Glutamatergic neuron (in vitro differentiated cells): ENCODE data around the gene MRPL39. TPM values are rescaled to one million over a fixed set of nuclear protein-coding genes. Genes with fewer than 3 reads are reported as not detected.
A peak's percentile ranks its signal among the peaks of the same experiment; 100 is the strongest.

Experiments
- DNase-seq: peaks from one replicate; pipeline ENCODE4 v3.0.0; 2022
- H3K27ac Mint-ChIP-seq: one replicate; pipeline ENCODE4 v1.8.0; 2020; ENCODE audit warnings: mild to moderate bottlenecking, mixed read lengths, inconsistent platforms; ENCODE audit not compliant: unreplicated experiment
- H3K27me3 Mint-ChIP-seq: one replicate; pipeline ENCODE4 v1.8.0; 2020; ENCODE audit warnings: mild to moderate bottlenecking, moderate library complexity, mixed read lengths, inconsistent platforms; ENCODE audit not compliant: unreplicated experiment
- H3K36me3 Mint-ChIP-seq: one replicate; pipeline ENCODE4 v1.8.0; 2020; ENCODE audit warnings: mild to moderate bottlenecking, mixed read lengths, inconsistent platforms; ENCODE audit not compliant: unreplicated experiment
- H3K4me1 Mint-ChIP-seq: one replicate; pipeline ENCODE4 v1.8.0; 2020; ENCODE audit warnings: mild to moderate bottlenecking, low read depth, mixed read lengths, inconsistent platforms; ENCODE audit not compliant: unreplicated experiment
- H3K4me3 Mint-ChIP-seq: one replicate; pipeline ENCODE4 v1.8.0; 2020; ENCODE audit warnings: mild to moderate bottlenecking, mixed read lengths, inconsistent platforms; ENCODE audit not compliant: unreplicated experiment
- H3K9me3 Mint-ChIP-seq: one replicate; pipeline ENCODE4 v1.8.0; 2020; ENCODE audit warnings: mild to moderate bottlenecking, moderate library complexity, mixed read lengths, inconsistent platforms; ENCODE audit not compliant: unreplicated experiment
- long read RNA-seq: library from polyadenylated mRNA; unstranded; transcript quantifications from one replicate; pipeline ENCODE4 v2.0.0, GENCODE V29; 2020; ENCODE audit not compliant: unreplicated experiment
- total RNA-seq: library from RNA; stranded (reverse); fragmentation: NEBNext Ultra II Directional; extraction: Animal tissue kit (Norgen Biotek cat#: 25700); gene quantifications from one replicate; pipeline ENCODE4 v1.2.1, GENCODE V29; 2021; ENCODE audit not compliant: unreplicated experiment
- TF ChIP-seq, protein P1 (sequence below): fragments of 200-600 bp; sonication (generic); IDR thresholded peaks from one replicate; pipeline ENCODE4 v1.5.0; 2021; ENCODE audit not compliant: partially characterized antibody, unreplicated experiment

The MRPL39 gene
- 26.1 TPM for total RNA-seq
- long read RNA-seq, transcript MRPL39-202 (10 exons, 1,110 nt), result major isoform, 24 of 25 reads
- long read RNA-seq, partial matches to known transcripts, result 0 of 25 reads
- long read RNA-seq, other reads (novel, unspliced or antisense), result 1 of 25 reads

DNA sequence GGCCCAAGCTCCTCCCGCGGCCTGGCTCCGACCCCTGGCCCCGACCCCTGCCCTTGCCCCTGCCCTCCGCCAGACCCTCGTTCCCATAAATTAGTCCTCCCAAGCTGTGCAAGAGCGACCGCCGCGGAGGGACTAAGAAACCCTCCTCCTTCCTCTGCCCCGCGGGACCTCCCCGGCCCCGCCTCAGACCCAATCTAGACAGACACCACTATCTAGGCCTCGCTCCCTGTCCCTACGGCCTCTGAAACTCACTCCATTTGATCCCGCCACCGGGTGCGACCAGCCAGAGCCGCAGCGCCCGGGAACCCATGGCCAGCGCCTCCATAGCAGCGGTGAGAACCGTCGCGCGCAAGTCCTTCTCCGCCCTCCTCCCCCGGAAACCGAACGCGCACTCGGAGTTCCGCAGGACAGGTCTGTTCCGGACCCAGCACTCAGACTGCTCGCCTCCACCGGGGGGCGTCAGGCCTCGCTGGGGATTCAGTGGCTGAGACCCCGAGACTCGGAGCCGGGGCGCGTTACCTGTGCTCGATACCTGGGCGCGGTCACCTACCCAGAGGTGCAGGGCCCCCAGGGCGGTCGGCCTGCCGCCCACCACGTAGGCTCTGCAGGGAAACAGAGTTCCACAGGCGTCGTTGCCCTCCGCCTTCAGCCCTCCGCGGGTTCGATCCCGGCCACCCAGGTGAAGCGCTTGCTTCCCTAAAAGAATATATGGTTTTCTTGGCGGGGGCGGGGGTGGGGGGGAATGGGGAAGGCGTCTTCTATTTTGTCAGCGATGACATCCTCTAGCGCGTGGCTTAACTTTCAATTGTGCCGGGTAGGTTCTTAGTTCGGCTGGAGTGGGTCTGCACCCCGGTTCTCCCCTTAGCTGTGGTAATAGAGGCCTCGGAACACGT lies at the start of gene MRPL39:
Gene MRPL39 (minus strand): TSS at position 331 of the 893 bp plus-strand sequence. CDS start 6 bp downstream, at position 325.
- Mint-ChIP-seq H3K4me1 (peaks cover 4% of the 10 kb centered on the region), H3K4me3 (peak within 1 kb of the TSS; percentile 100), H3K27ac (peak within 1 kb of the TSS; percentile 99), H3K36me3 (no peaks in the 10 kb centered on the region), H3K27me3 (peaks cover 4% of the 10 kb centered on the region), H3K9me3 (peaks cover 5% of the 10 kb centered on the region)
- TF ChIP-seq, protein P1, sequence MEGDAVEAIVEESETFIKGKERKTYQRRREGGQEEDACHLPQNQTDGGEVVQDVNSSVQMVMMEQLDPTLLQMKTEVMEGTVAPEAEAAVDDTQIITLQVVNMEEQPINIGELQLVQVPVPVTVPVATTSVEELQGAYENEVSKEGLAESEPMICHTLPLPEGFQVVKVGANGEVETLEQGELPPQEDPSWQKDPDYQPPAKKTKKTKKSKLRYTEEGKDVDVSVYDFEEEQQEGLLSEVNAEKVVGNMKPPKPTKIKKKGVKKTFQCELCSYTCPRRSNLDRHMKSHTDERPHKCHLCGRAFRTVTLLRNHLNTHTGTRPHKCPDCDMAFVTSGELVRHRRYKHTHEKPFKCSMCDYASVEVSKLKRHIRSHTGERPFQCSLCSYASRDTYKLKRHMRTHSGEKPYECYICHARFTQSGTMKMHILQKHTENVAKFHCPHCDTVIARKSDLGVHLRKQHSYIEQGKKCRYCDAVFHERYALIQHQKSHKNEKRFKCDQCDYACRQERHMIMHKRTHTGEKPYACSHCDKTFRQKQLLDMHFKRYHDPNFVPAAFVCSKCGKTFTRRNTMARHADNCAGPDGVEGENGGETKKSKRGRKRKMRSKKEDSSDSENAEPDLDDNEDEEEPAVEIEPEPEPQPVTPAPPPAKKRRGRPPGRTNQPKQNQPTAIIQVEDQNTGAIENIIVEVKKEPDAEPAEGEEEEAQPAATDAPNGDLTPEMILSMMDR, result no peak
- peak; percentile 94 for DNase-seq

DNA sequence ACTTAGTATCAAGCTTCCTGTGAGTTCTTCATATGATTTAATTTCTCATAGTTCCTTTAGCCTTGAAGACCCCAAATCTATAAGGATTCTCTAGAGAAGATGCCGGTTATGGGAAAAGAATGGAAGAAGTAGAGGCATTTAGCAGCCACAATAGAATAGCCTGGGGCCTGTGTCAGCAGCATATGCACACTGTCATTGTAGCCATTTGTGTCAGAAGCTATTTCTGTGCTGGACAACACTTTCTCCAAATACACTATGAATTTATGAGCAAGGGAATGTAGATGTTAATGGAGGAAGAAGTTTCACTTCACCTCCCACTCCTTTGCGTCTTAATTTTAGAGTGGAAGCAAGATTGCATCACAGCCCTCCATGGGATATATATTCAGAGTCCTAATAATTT lies 49.1 kb upstream of the MRPL39 start:
- no peaks in the 10 kb centered on the region for H3K27me3 Mint-ChIP-seq
- H3K27ac Mint-ChIP-seq, result no peak overlapping the region
- no peak for DNase-seq
- no peak overlapping the region for H3K4me3 Mint-ChIP-seq
- TF ChIP-seq, protein P1, result no peak
- H3K4me1 Mint-ChIP-seq, result no peaks in the 10 kb centered on the region
- H3K9me3 Mint-ChIP-seq, result no peaks in the 10 kb centered on the region
- peaks cover 4% of the 10 kb centered on the region for H3K36me3 Mint-ChIP-seq

DNA sequence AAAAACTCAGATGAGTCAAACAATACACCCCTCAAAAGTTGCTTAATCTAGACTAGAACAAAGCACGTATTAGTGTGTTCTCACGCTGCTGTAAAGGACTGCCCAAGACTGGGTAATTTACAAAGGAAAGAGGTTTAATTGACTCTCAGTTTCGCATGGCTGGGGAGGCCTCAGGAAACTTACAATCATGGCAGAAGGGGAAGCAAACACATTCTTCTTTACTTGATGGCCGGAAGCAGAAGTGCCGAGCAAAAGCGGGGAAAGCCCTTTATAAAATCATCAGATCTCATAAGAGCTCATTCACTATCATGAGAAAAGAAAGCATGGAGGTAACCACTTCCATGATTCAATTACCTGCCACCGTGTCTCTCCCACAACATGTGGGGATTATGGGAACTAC lies 41.9 kb upstream of the MRPL39 start:
- H3K27ac Mint-ChIP-seq, result no peak overlapping the region
- TF ChIP-seq, protein P1, result no peak

DNA sequence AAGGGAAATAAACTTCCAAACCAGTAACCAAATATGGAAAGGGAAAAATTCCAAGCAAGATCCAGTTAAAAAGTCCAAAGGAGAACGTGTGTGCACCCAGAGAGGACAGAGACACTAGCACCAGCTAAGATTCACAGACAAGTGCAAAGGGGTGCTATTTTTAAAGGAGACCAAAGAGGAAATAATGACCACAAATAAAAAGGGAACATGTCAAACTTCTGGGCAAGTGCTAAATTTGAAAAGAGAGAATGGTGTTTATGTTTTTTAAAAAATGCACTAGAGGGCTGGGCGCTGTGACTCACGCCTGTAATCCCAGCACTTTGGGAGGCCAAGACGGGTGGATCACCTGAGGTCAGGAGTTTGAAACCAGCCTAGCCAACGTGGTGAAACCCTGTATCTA lies 40.4 kb upstream of the MRPL39 start:
- TF ChIP-seq, protein P1, result no peak
- DNase-seq, result no peak
- H3K4me1 Mint-ChIP-seq, result no peaks in the 10 kb centered on the region
- H3K36me3 Mint-ChIP-seq, result no peaks in the 10 kb centered on the region
- no peak overlapping the region for H3K27ac Mint-ChIP-seq
- no peaks in the 10 kb centered on the region for H3K27me3 Mint-ChIP-seq
- H3K9me3 Mint-ChIP-seq, result no peaks in the 10 kb centered on the region
- no peak overlapping the region for H3K4me3 Mint-ChIP-seq

More for the DNA sequence above, 41.9 kb upstream of the MRPL39 start:
- no peak for DNase-seq
- Mint-ChIP-seq H3K4me3 (no peak overlapping the region), H3K9me3 (no peaks in the 10 kb centered on the region), H3K4me1 (no peaks in the 10 kb centered on the region), H3K27me3 (no peaks in the 10 kb centered on the region), H3K36me3 (no peaks in the 10 kb centered on the region)

DNA sequence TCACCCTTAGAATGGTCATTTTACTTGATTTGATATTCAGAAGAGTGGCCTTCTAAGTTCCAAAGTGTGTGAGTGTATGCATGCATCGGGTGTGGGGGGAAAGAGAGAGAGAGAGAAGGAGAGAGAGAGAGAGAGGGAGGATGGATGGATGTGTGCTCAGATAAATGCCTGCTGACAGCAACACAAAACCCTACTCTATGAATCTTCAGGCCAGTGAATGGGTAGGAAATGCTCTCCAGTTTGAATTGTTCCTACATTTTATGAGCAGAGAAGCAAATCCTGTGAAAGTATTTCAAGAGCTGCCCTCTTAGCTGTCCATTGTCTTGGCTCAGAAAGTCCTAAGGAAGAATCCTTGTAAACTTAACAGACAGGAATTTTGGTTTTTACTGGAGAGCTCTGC lies 39.2 kb upstream of the MRPL39 start:
- TF ChIP-seq, protein P1, result no peak
- Mint-ChIP-seq H3K27me3 (no peaks in the 10 kb centered on the region), H3K27ac (no peak overlapping the region), H3K4me1 (no peaks in the 10 kb centered on the region), H3K36me3 (no peaks in the 10 kb centered on the region), H3K9me3 (no peaks in the 10 kb centered on the region), H3K4me3 (no peak overlapping the region)
- DNase-seq, result no peak
